ENCODE measurements around the gene CLDN16. TPM values are rescaled to one million over a fixed set of nuclear protein-coding genes. Genes with fewer than 3 reads are reported as not detected.

The CLDN16 gene
- total RNA-seq, 1 experiment from 2014 or later = not detected

DNA sequence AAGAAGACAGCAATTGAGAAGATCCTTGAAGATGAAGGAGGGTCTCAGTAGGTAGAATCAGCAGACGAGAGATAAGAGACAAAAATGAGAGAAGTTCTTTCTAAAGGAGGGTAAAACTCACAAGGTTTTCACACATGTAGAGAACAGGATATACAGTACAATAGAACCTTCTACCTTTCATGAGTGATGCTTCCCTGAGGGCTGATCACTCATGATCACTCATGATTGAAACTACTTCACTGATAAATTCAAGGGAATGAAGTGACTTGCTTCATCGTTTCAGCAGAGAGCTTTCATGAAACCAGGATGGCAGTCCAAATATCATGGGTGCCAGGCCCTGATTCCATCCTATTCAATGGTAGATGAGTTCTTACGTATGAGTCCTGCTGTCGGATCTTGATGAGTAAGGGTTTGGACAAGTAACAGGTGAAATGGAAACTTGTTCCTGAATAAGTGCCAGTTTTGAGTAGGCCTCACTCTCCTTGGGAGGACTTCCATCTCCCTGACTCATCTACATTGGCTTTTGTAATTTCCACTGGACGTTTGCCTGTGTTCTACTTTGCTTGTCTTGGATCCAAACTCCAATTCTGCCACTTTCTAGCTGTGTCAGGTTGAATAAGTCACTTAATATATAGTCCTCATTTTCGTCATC is 9.6 kb upstream of the CLDN16 start:
- H3K27ac ChIP-seq (ENCODE audit: low read depth, low read length) = no peak overlapping the region
- no TSS peak for BruUV-seq (replicated peaks)
- no peaks in the 10 kb centered on the region for H3K9me2 ChIP-seq (ENCODE audit: insufficient read depth)
- H3K27me3 ChIP-seq (ENCODE audit: insufficient read depth, low read length) = no peaks in the 10 kb centered on the region
- no peaks in the 10 kb centered on the region for H3K4me1 ChIP-seq (ENCODE audit: control insufficient read depth in 1 of 2, insufficient read depth in 2 of 2, low read length in 2 of 2)
- H3K79me2 ChIP-seq (ENCODE audit: insufficient read depth, low read length) = no peaks in the 10 kb centered on the region
- no peak overlapping the region for H3K9ac ChIP-seq (ENCODE audit: low read length)
- no peak overlapping the region for H3K4me3 ChIP-seq (replicated peaks in 1 of 2; ENCODE audit: low read depth in 1 of 2, low read length in 2 of 2)
- H3K4me2 ChIP-seq (ENCODE audit: low read length) = no peak overlapping the region
- intact Hi-C loops (cut with micrococcal nuclease) = no loop called here
- ATAC-seq (no peak), DNase-seq (ENCODE audit: low read depth, low spot score) (no peak)
- no peaks in the 10 kb centered on the region for H3K9me3 ChIP-seq (ENCODE audit: control insufficient read depth in 1 of 2, insufficient read depth in 1 of 2, low read depth in 1 of 2, low read length in 2 of 2)
- ChIA-PET RAD21 (ENCODE audit: low non-redundant PET in 1 of 2, low total read pairs in 2 of 2, uncharacterized antibody in 2 of 2, unreplicated experiment in 2 of 2) (no interaction called here), POLR2A (no interaction called here), CTCF (interaction anchor here (1.3 kb wide), 1 partner anchor 417 kb away, joined by 3 read pairs; no protein-coding TSS in a partner anchor)
- no peaks in the 10 kb centered on the region for H3K36me3 ChIP-seq (ENCODE audit: control insufficient read depth in 1 of 2, insufficient read depth in 2 of 2, low read length in 2 of 2)
- no peak overlapping the region for H2AFZ ChIP-seq (ENCODE audit: low read depth, low read length, poor library complexity, severe bottlenecking)
- no peak for TF ChIP-seq REST (IDR thresholded peaks at IDR 0.05; ENCODE audit: low read depth)
- TF ChIP-seq ELF1 (IDR thresholded peaks at IDR 0.05; ENCODE audit: borderline replicate concordance, low read depth) = no peak
- TF ChIP-seq SIN3A (IDR thresholded peaks at IDR 0.05; ENCODE audit: low read depth) = no peak
- TF ChIP-seq POLR2A (IDR thresholded peaks at IDR 0.05; ENCODE audit: borderline replicate concordance, extremely low read depth, insufficient read depth, insufficient read length) = no peak
- TF ChIP-seq ATF3 (IDR thresholded peaks at IDR 0.05) = no peak
- no peak for TF ChIP-seq MAX (IDR thresholded peaks at IDR 0.05)
- no peak for TF ChIP-seq ZBTB33 (IDR thresholded peaks at IDR 0.05; ENCODE audit: extremely low read depth, insufficient replicate concordance, low read length)
- no peak for TF ChIP-seq YY1 (IDR thresholded peaks at IDR 0.05; ENCODE audit: extremely low read depth, insufficient replicate concordance, low read depth, low read length)
- TF ChIP-seq FOSL1 (IDR thresholded peaks at IDR 0.05; ENCODE audit: low read depth) = no peak
- no peak for TF ChIP-seq RAD21 (IDR thresholded peaks at IDR 0.05; ENCODE audit: low read depth)
- TF ChIP-seq ZNF274 (IDR thresholded peaks at IDR 0.05; ENCODE audit: low read depth, low read length) = no peak
- no peak for TF ChIP-seq EZH2 (IDR thresholded peaks at IDR 0.05)
- no peak for TF ChIP-seq EZH2phosphoT487 (IDR thresholded peaks at IDR 0.05; ENCODE audit: borderline replicate concordance)
- TF ChIP-seq CEBPB (IDR thresholded peaks at IDR 0.05; ENCODE audit: low read depth) = no peak
- no peak for TF ChIP-seq SP1 (IDR thresholded peaks at IDR 0.05; ENCODE audit: low read depth)
- no peak for TF ChIP-seq TCF7L2 (IDR thresholded peaks at IDR 0.05; ENCODE audit: borderline replicate concordance, extremely low read depth, insufficient read depth, insufficient read length)
- no peak for TF ChIP-seq EGR1 (IDR thresholded peaks at IDR 0.05; ENCODE audit: low read depth)
- no peak for TF ChIP-seq POLR2AphosphoS5 (IDR thresholded peaks at IDR 0.05; ENCODE audit: low read depth, low read length)
- TF ChIP-seq, protein P1, sequence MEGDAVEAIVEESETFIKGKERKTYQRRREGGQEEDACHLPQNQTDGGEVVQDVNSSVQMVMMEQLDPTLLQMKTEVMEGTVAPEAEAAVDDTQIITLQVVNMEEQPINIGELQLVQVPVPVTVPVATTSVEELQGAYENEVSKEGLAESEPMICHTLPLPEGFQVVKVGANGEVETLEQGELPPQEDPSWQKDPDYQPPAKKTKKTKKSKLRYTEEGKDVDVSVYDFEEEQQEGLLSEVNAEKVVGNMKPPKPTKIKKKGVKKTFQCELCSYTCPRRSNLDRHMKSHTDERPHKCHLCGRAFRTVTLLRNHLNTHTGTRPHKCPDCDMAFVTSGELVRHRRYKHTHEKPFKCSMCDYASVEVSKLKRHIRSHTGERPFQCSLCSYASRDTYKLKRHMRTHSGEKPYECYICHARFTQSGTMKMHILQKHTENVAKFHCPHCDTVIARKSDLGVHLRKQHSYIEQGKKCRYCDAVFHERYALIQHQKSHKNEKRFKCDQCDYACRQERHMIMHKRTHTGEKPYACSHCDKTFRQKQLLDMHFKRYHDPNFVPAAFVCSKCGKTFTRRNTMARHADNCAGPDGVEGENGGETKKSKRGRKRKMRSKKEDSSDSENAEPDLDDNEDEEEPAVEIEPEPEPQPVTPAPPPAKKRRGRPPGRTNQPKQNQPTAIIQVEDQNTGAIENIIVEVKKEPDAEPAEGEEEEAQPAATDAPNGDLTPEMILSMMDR (IDR thresholded peaks at IDR 0.05 in 2 of 3, conservative IDR thresholded peaks at IDR 0.05 in 1 of 3; ENCODE audit: borderline replicate concordance in 1 of 3, insufficient read depth in 1 of 3, low read depth in 2 of 3, low read length in 2 of 3) = no peak
- TF ChIP-seq JUND (IDR thresholded peaks at IDR 0.05) = no peak
- no peaks in the 10 kb centered on the region for H4K20me1 ChIP-seq (ENCODE audit: insufficient read depth)

Data from HCT116 (cell line).